K562 (cell line): ENCODE measurements around the gene ABAT. TPM values are rescaled to one million over a fixed set of nuclear protein-coding genes. Genes with fewer than 3 reads are reported as not detected.

Experiments used
- ATAC-seq: fragments of 200-7000 bp; cut with Tn5 transposase; 3 replicates; pipeline ENCODE4 v1.9.1; 2020; ENCODE audit warnings: moderate library complexity
- BruUV-seq: library from RNA; stranded (reverse); fragments of 400-500 nt; replicated peaks from 2 replicates; lab custom pipeline; 2021; lab: Mats Ljungman, UMichigan
- CTCF ChIA-PET: fragments of 300-600 bp; formaldehyde crosslinking; extraction: SDS; loops from one replicate; lab custom pipeline; 2021; ENCODE audit warnings: low intra/inter-chr PET ratio; lab: Yijun Ruan, JAX
- POLR2A ChIA-PET: fragments of 300-600, 350-650 bp; sonication (Branson Sonifier 250); formaldehyde crosslinking; extraction: SDS; loops from one replicate; lab custom pipeline; 2021; ENCODE audit warnings: antibody characterized with exemption, inconsistent platforms; lab: Yijun Ruan, JAX
- DNase-seq, 4 experiments: peaks; one replicate each; pipeline versions ENCODE4 v3.0.0 to v3.0.0-alpha.2; 2011 to 2018; ENCODE audit warnings: low spot score in 3 of 4, mixed read lengths in 3 of 4; ENCODE audit errors: extremely low read depth in 1 of 4
- FAIRE-seq: peaks from 2 replicates; lab custom pipeline; 2011; peaks lifted over from hg19 to GRCh38; lab: Jason Lieb, UNC
- H2AFZ ChIP-seq: 2 replicates; pipeline ENCODE4 v1.6.0; 2011; ENCODE audit warnings: low read depth, low read length, control low read depth, inconsistent platforms
- H3K27ac ChIP-seq: fragments of 200-600 bp; 3 replicates; pipeline ENCODE4 v1.8.0; 2011; ENCODE audit warnings: low read depth, mild to moderate bottlenecking, control low read depth, inconsistent platforms, low read length, moderate library complexity, mixed read lengths; ENCODE audit errors: extremely low read depth
- H3K27me3 ChIP-seq, 2 experiments: fragments of 300-600 bp in 1 of 2; 2 replicates in 1 of 2; 3 replicates in 1 of 2; pipeline versions ENCODE4 v1.6.0 to v1.8.0; 2011; ENCODE audit warnings: inconsistent platforms in 2 of 2, low read length in 2 of 2, mild to moderate bottlenecking in 1 of 2, mixed read lengths in 1 of 2, moderate library complexity in 1 of 2; ENCODE audit not compliant: control insufficient read depth in 2 of 2, insufficient read depth in 2 of 2
- H3K36me3 ChIP-seq: fragments of 300-600 bp; 3 replicates; pipeline ENCODE4 v1.8.0; 2011; ENCODE audit warnings: mild to moderate bottlenecking, low read length, inconsistent platforms; ENCODE audit not compliant: control insufficient read depth, insufficient read depth
- H3K4me1 ChIP-seq, 2 experiments: fragments of 200-600 bp in 1 of 2; replicated peaks in 1 of 2; 2 replicates in 1 of 2; 3 replicates in 1 of 2; pipeline versions ENCODE4 v1.5.1 to v1.8.0; 2011; ENCODE audit warnings: inconsistent platforms in 2 of 2, low read length in 2 of 2, mild to moderate bottlenecking in 1 of 2, mixed read lengths in 1 of 2, moderate library complexity in 1 of 2; ENCODE audit not compliant: control insufficient read depth in 2 of 2, insufficient read depth in 2 of 2
- H3K4me2 ChIP-seq: 2 replicates; pipeline ENCODE4 v1.6.1; 2011; ENCODE audit warnings: low read length, control low read depth, inconsistent platforms, mixed read lengths; ENCODE audit not compliant: insufficient read depth
- H3K4me3 ChIP-seq: fragments of 200-600 bp; sonication (generic), shearing (Covaris generic); 2 replicates; pipeline ENCODE4 v1.5.1; 2016; ENCODE audit warnings: control low read depth, inconsistent platforms
- H3K79me2 ChIP-seq: fragments of 200-600 bp; 3 replicates; pipeline ENCODE4 v1.8.0; 2011; ENCODE audit warnings: low read length, inconsistent platforms; ENCODE audit not compliant: control insufficient read depth, insufficient read depth
- H3K9ac ChIP-seq, 2 experiments: 2 replicates each; pipeline versions ENCODE4 v1.6.0 to v1.6.1; 2011; ENCODE audit warnings: low read depth in 2 of 2, low read length in 2 of 2, control low read depth in 1 of 2, inconsistent platforms in 1 of 2, mild to moderate bottlenecking in 1 of 2, mixed read lengths in 1 of 2; ENCODE audit not compliant: insufficient read depth in 1 of 2
- H3K9me1 ChIP-seq: one replicate; pipeline ENCODE4 v1.6.0; 2011; ENCODE audit warnings: inconsistent platforms, mild to moderate bottlenecking, low read length, moderate library complexity; ENCODE audit not compliant: control insufficient read depth, insufficient read depth
- H3K9me3 ChIP-seq: replicated peaks from 2 replicates; pipeline ENCODE4 v1.5.1; 2011; ENCODE audit warnings: low read depth, low read length, inconsistent platforms; ENCODE audit not compliant: control insufficient read depth, insufficient read depth
- H4K20me1 ChIP-seq: replicated peaks from 2 replicates; pipeline ENCODE4 v1.6.1; 2011; ENCODE audit warnings: low read length, inconsistent platforms, mixed read lengths; ENCODE audit not compliant: control insufficient read depth, insufficient read depth
- FUS ChIP-seq: fragments of 200-400 bp; formaldehyde crosslinking; optimal IDR thresholded peaks from 2 replicates; pipeline ENCODE3; 2017; ENCODE audit warnings: low read depth, low read length
- JUND ChIP-seq, 2 experiments: IDR thresholded peaks; 2 replicates in 1 of 2; 3 replicates in 1 of 2; pipeline ENCODE4 v1.6.1; 2011; ENCODE audit warnings: borderline replicate concordance in 2 of 2, low read depth in 2 of 2, low read length in 2 of 2, improper control_type of control experiment in 1 of 2, missing biosample characterization in 1 of 2, missing genetic modification characterization in 1 of 2, missing genetic modification reagents in 1 of 2
- KDM1A ChIP-seq, 2 experiments: fragments of 450-650 bp; IDR thresholded peaks; 2 replicates each; pipeline ENCODE4 v1.6.1; 2016; ENCODE audit warnings: mild to moderate bottlenecking in 2 of 2
- ZFP91 ChIP-seq: sonication (generic); formaldehyde crosslinking; IDR thresholded peaks from 2 replicates; pipeline ENCODE4 v1.8.0; 2022; ENCODE audit warnings: mild to moderate bottlenecking, missing genetic modification reagents
- WGBS: fragments of 100-300 bp; shearing (Covaris generic); methylation state at CpG from one replicate; pipeline ENCODE4 v1.1.6; 2016; ENCODE audit warnings: low coverage, mixed read lengths; ENCODE audit not compliant: insufficient coverage; ENCODE audit errors: missing lambda C conversion rate; 5-methylcytosine and 5-hydroxymethylcytosine counted together
- in situ Hi-C: fragments of 300-500 bp; cut with MboI; formaldehyde crosslinking; loops from 4 replicates; pipeline ENCODE4 v1.15.0; 2018; ENCODE audit warnings: inconsistent platforms, mixed read lengths
- intact Hi-C: fragments of 100-400 bp; cut with micrococcal nuclease; formaldehyde crosslinking; loops from 2 replicates; pipeline ENCODE4 v1.14.2; 2022
- polyA plus RNA-seq, 8 experiments: library from polyadenylated mRNA; depleted of rRNA in 4 of 8; stranded (reverse) in 5 of 8; unstranded in 3 of 8; fragments of >200 nt; fragmentation: Nextera tagmentation in 2 of 8; fragmentation: Illumina TruSeq in 1 of 8; extraction: Ambion mirVana in 2 of 8; extraction: Trizol in 1 of 8; gene quantifications; 2 replicates each; pipeline versions ENCODE4 v1.2.1 to v1.2.3, GENCODE V29; 2011 to 2014; ENCODE audit warnings: inconsistent platforms in 1 of 8, missing spikeins in 1 of 8
- total RNA-seq, 7 experiments: library from RNA; depleted of rRNA in 6 of 7; stranded (reverse); fragments of >200 nt in 6 of 7; fragmentation: Illumina TruSeq in 2 of 7; extraction: Trizol in 2 of 7; gene quantifications; 2 replicates each; pipeline versions ENCODE4 v1.2.1 to v1.2.3, GENCODE V29; 2011 to 2021; ENCODE audit warnings: low replicate concordance in 1 of 7

The ABAT gene
- total and polyA plus RNA-seq, 9 of the 15 experiments (the other 6 are each of a cell fraction or from before 2014, with no cell fraction given): 0.01 to 0.49 (median 0.10) TPM

DNA sequence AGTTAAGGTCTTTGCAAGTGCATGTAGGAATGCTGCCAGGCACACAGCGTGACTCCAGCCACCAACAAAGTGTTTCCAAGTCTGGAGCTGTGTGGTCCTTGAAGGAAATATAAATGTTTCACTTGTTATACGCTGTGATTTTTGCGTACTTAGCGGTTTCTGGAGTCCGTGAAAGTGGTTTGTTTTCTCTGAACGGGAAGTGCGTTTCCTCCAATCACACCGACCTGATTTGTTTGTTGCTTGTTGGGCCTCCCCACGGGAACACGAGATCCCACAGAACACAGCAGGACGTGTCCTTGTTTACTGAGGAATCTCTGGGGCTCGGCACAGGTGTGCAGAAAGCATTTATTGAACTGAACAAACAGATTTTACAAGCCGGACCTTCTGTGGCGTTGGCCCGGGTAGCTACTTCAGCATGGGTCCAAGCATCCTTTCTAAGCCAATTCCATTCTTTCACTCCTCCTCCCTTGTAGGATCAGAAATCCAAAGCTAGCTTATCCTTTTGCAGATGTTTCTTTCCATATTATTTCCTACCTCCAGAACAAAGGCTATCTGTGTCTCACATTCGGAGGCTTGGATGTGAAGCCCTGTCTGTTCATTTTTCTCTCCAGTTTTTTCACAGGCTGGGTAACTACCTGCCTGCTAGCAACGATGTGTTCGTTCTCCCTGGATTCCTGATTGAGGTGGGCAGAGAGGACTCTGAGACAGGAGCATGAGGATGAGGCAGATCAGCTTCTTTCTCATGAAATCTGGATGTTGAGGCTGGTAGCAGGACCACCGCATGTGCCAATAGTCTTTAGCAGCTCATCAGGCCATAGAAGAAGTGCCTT lies 44.6 kb downstream of the ABAT start:
- H3K4me2 ChIP-seq: no peak overlapping the region
- DNase-seq (no peak), ATAC-seq (no peak), FAIRE-seq (no peak)
- H3K27ac ChIP-seq: no peak overlapping the region
- intact Hi-C loops: no loop called here
- ChIA-PET CTCF (interaction anchor here (0.6 kb wide), 1 partner anchor 158 kb away, joined by 4 read pairs; no protein-coding TSS in a partner anchor), POLR2A (interaction anchor here (0.5 kb wide), 1 partner anchor 11 kb away, joined by 3 read pairs; no protein-coding TSS in a partner anchor)
- in situ Hi-C loops: no loop called here
- no peaks in the 10 kb centered on the region for H3K79me2 ChIP-seq
- TF ChIP-seq KDM1A (IDR thresholded peaks at IDR 0.05) (0 out of 4 replicates have a peak, but pooled peaks of 1 of the 2 experiments have one; percentile 12), FUS (no peak), JUND (IDR thresholded peaks at IDR 0.05; ENCODE audit: borderline replicate concordance, low read depth, low read length) (no peak), JUND (tag; IDR thresholded peaks at IDR 0.05; ENCODE audit: borderline replicate concordance, low read depth, low read length) (no peak), ZFP91 (CRISPR knock-in tag) (no peak)
- no peaks in the 10 kb centered on the region for H3K9me1 ChIP-seq
- H3K4me1 ChIP-seq: peaks cover 0 to 2% of the 10 kb centered on the region in 2 experiments; a peak in 1 of 5 replicates
- BruUV-seq: no TSS peak
- no peak overlapping the region for H2AFZ ChIP-seq
- H4K20me1 ChIP-seq: no peaks in the 10 kb centered on the region
- H3K9me3 ChIP-seq: no peaks in the 10 kb centered on the region
- under 1% methylated on average over 19 of the region's 19 CpGs for WGBS
- no peak overlapping the region for H3K4me3 ChIP-seq
- no peak overlapping the region for H3K9ac ChIP-seq
- no peaks in the 10 kb centered on the region for H3K36me3 ChIP-seq
- H3K27me3 ChIP-seq: peaks cover 34 to 53% of the 10 kb centered on the region in 2 experiments; a peak in 4 of 5 replicates
